Aorta (tissue), 5 donors: ENCODE measurements around the gene C17orf100. TPM values are rescaled to one million over a fixed set of nuclear protein-coding genes. Genes with fewer than 3 reads are reported as not detected.

Experiments
- ATAC-seq: fragments of 200-7000 bp; cut with Tn5 transposase; one replicate; pipeline ENCODE4 v1.9.1; 2022; ENCODE audit warnings: moderate library complexity; ENCODE audit not compliant: low FRiP score
- DNase-seq, 2 donors: peaks; one replicate each; pipeline ENCODE4 v3.0.0-alpha.2; 2020
- H3K27ac ChIP-seq, 2 donors: one replicate each; pipeline ENCODE4 v1.5.1; 2013; ENCODE audit warnings: low read length in 2 of 2, mild to moderate bottlenecking in 2 of 2, moderate library complexity in 2 of 2, control low read depth in 1 of 2, inconsistent platforms in 1 of 2, low read depth in 1 of 2
- H3K27me3 ChIP-seq, 2 donors: one replicate each; pipeline ENCODE4 v1.6.1; 2013; ENCODE audit warnings: control low read depth in 1 of 2, low read length in 1 of 2, mild to moderate bottlenecking in 1 of 2, moderate library complexity in 1 of 2; ENCODE audit not compliant: insufficient read depth in 2 of 2, control insufficient read depth in 1 of 2
- H3K36me3 ChIP-seq, 2 donors: one replicate each; pipeline ENCODE4 v1.6.1; 2013; ENCODE audit warnings: control low read depth in 1 of 2, low read length in 1 of 2, mild to moderate bottlenecking in 1 of 2; ENCODE audit not compliant: insufficient read depth in 2 of 2, control insufficient read depth in 1 of 2
- H3K4me1 ChIP-seq, 2 donors: one replicate each; pipeline ENCODE4 v1.6.1; 2013; ENCODE audit warnings: low read length in 2 of 2, control low read depth in 1 of 2, mild to moderate bottlenecking in 1 of 2, moderate library complexity in 1 of 2; ENCODE audit not compliant: insufficient read depth in 2 of 2, control insufficient read depth in 1 of 2
- H3K4me3 ChIP-seq, 2 donors: one replicate each; pipeline ENCODE4 v1.5.1; 2013; ENCODE audit warnings: low read length in 2 of 2, control low read depth in 1 of 2, mild to moderate bottlenecking in 1 of 2
- H3K9me3 ChIP-seq: one replicate; pipeline ENCODE4 v1.6.1; 2013; ENCODE audit warnings: mild to moderate bottlenecking, low read length; ENCODE audit not compliant: control insufficient read depth
- WGBS, 2 donors: extraction: QIAGEN DNeasy Blood & Tissue Kit; methylation state at CpG; one replicate each; pipeline ENCODE4 v1.1.7; 2013; 5-methylcytosine and 5-hydroxymethylcytosine counted together
- intact Hi-C, 2 donors: fragments of 100-400 bp; cut with DNase I; formaldehyde crosslinking; loops; one replicate each; pipeline versions ENCODE4 v1.14.2 to v1.15.0; 2022
- polyA plus RNA-seq, 2 donors: library from polyadenylated mRNA; stranded (reverse); fragments of 200-250 nt; gene quantifications; one replicate each; pipeline ENCODE4 v1.2.3, GENCODE V29; 2013
- total RNA-seq, 2 donors: library from RNA; stranded (reverse); fragmentation: NEBNext Ultra II Directional; extraction: Animal tissue kit (Norgen Biotek cat#: 25700); gene quantifications; one replicate each; pipeline ENCODE4 v1.2.1, GENCODE V29; 2021
- donor health status: healthy with polysubstance abuse.
- donor health status: Bipolar disorder and iron deficiency.
- donor health status: DM: no; HTN: no; CAD: no.
- donor health status: DM: no; HTN: no; CAD: no.
- donor health status: DM: yes; HTN: yes; CAD: no.

The C17orf100 gene
- total and polyA plus RNA-seq, 4 donors, result 1.0 to 1.5 (median 1.3) TPM

DNA sequence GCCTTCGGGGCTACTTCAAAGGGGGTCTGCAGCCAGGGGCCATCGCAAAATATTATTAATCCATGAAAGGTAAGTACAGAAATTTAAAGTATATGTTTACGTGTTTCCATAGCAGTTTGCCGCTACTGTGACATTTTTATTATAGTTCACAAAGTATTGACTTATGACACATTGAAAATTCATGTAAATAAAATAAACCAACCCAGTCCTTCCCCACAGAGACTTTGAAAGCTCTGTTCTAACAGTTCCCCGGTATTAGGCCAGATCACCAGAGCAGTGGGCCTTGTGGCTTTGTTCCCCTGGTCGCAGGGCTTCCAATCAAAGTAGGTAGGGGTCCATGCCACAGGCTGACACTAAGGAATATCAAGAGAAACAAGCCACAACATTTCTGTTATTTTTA, 24.9 kb upstream of the C17orf100 start:
- Histone ChIP-seq H3K9me3 (no peaks in the 10 kb centered on the region), H3K4me1 (no peaks in the 10 kb centered on the region), H3K27ac (no peak overlapping the region), H3K36me3 (peaks cover 0 to 5% of the 10 kb centered on the region in 2 donors), H3K4me3 (no peak overlapping the region), H3K27me3 (no peaks in the 10 kb centered on the region)
- intact Hi-C loops, result no loop called here
- DNase-seq, result no peak
- no peak for ATAC-seq
- WGBS, 2 donors, result 87 to 97% methylated on average over 6 of the region's 6 CpGs

DNA sequence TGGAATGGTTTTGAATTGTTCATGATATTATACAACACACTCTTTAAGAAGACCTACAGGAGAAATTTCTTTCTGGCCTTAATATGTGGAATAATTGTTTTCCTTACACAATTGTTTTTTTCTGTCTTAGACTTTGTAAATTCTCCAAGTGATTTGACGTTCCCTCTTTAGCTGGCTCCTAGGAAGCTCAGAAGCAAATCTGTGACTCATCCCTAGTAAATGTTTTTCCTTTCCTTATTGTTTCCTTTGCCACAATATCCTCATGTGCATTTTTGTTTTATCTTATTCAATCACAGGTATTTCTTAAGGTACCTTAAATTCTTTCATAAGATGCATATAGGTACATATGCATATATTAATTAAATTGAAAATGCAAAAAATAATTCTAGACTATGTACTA, 24.5 kb upstream of the C17orf100 start:
- H3K4me1 ChIP-seq, result no peaks in the 10 kb centered on the region
- ATAC-seq (no peak), DNase-seq (no peak)
- intact Hi-C loops, result no loop called here
- H3K9me3 ChIP-seq, result no peaks in the 10 kb centered on the region
- peaks cover 0 to 5% of the 10 kb centered on the region in 2 donors for H3K36me3 ChIP-seq
- H3K4me3 ChIP-seq, result no peak overlapping the region
- WGBS, 2 donors, result 40 to 41% methylated on average over 1 of the region's 1 CpG
- H3K27me3 ChIP-seq, result no peaks in the 10 kb centered on the region
- H3K27ac ChIP-seq, result no peak overlapping the region

DNA sequence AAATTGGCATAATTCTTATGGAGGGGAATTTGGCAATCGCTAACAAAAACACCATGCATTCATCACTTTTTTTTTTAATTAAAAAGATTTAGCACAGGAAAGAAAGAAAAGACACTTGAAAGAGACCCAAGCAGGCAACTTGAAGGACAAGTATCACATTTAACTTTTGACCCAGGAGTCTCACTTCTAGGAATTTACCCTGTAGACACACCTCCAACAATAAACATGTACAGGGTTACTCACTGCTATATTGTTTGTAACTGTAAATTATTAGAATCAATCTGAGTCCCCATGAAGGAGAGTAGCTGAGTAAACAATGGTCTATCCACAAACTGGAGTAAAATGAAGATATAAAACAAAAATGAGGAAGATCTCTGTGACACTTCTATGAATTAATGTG, 21.2 kb upstream of the C17orf100 start:
- Histone ChIP-seq H3K27me3 (no peaks in the 10 kb centered on the region), H3K27ac (no peak overlapping the region), H3K9me3 (no peaks in the 10 kb centered on the region), H3K4me1 (no peaks in the 10 kb centered on the region), H3K36me3 (peaks cover 0 to 3% of the 10 kb centered on the region in 2 donors), H3K4me3 (no peak overlapping the region)
- DNase-seq (no peak), ATAC-seq (no peak)
- 91 to 95% methylated on average over 1 of the region's 1 CpG for WGBS, 2 donors
- intact Hi-C loops, result loop anchor here in 1 of 2 donors (10.0 kb wide), 1 partner anchor 156 kb away; no protein-coding TSS in a partner anchor

DNA sequence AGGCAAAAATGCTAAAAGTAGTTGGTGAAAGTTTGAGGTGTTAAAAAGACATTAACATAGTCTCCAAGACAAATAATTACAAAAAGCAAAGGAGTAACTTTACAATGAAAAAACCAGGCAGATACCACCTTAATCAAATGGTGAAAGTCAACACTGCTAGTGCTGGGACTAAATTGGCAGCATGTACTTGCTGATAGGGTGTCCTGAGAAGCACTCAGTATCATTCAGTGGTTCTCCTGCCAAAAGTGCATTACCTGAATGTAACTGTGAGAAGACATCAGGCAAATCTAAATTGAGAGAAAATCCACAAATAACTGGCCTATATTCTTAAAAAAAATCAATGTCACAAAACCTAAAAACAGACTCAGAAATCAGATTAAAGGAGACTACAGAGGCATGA, 19.0 kb upstream of the C17orf100 start:
- Histone ChIP-seq H3K36me3 (peaks cover 0 to 1% of the 10 kb centered on the region in 2 donors), H3K27me3 (no peaks in the 10 kb centered on the region), H3K4me1 (no peaks in the 10 kb centered on the region), H3K9me3 (no peaks in the 10 kb centered on the region), H3K27ac (no peak overlapping the region), H3K4me3 (no peak overlapping the region)
- no peak for ATAC-seq
- intact Hi-C loops, result loop anchor here in 1 of 2 donors (10.0 kb wide), 1 partner anchor 158 kb away; no protein-coding TSS in a partner anchor
- no peak for DNase-seq

DNA sequence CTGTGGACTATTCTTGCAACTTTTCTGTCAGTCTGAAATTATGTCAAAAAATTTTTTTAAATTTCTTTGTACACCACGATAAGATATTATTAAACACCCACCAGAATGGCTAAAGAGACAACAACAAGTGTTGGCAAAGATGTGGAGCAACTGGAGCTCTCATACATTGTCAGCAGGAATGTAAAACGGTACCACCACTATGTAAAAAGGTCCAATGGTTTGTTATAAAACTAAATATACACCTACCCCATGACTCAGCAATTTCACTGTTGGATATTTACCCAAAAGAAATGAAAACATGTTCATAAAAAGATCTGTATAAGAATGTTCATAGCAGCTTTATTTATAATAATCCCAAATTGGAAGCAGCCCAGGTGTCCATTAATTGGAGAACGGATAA, 18.3 kb upstream of the C17orf100 start:
- WGBS, 2 donors, result 98 to 99% methylated on average over 3 of the region's 3 CpGs
- DNase-seq (no peak), ATAC-seq (no peak)
- Histone ChIP-seq H3K36me3 (no peaks in the 10 kb centered on the region), H3K9me3 (no peaks in the 10 kb centered on the region), H3K27ac (no peak overlapping the region), H3K4me1 (no peaks in the 10 kb centered on the region), H3K27me3 (no peaks in the 10 kb centered on the region), H3K4me3 (no peak overlapping the region)
- intact Hi-C loops, result loop anchor here in 1 of 2 donors (10.0 kb wide), 1 partner anchor 158 kb away; no protein-coding TSS in a partner anchor

DNA sequence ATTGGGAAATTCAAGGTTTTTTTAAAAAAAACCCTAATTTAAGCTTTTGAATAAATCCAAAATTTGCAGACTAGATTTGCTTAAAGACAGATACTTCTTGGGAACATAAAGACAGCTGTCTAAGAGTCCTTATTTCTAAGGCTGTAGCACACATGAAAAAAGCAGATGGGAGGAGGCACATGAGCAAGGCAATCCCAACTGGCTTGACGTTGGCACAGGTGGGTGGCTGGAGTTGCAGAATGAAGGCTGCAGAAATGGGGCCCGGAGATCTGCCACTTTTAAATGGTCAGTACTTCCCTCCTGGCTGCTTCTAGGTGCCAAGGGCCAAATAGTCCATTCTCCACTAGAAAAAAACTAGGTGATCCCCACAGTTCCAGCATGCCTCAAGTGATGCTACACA, 15.5 kb upstream of the C17orf100 start:
- DNase-seq (no peak), ATAC-seq (no peak)

DNA sequence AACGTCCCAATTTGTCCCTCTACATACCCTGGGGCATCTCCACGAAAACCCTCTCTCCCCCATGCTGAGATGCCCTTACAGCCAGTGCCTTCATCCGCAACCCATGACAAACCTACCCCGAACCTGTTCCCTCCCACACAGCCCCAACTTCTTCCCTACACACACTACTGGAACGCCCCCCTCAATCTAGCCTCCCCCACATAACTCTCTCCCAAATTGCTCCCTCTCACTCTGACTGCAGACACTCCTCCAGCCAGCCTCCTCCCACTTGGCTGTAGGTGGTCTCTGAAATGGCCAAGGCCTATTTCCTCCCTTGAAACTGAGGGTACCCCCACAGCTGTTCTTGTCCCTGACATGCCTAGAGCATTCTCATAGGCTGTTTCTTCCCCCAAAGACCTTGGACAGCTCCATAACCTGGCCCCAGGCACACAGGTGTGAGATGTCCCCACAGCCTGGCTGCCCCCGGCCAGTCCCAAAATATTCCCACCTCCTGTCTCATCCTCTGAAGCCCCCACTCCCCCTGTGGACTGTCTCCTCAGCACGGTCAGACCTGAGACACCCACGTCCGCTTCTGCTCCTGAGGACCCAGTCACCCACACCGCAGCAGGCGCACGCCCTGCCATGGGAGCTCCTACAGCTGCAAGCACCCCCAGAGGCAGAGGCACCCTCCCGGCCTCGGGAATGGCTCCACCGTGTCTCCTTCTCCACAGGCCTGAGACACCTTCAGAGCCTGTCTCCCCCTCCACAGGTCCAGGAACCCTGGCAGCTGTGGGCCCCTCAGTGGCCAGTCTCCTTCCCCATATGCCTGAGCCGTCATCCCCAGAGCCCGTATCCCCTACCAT, 14.7 kb upstream of the C17orf100 start:
- H3K27ac ChIP-seq, result no peak overlapping the region
- DNase-seq, result no peak
- H3K4me3 ChIP-seq, result no peak overlapping the region
- intact Hi-C loops, result loop anchor here in 1 of 2 donors (10.0 kb wide), 1 partner anchor 162 kb away; no protein-coding TSS in a partner anchor
- no peaks in the 10 kb centered on the region for H3K36me3 ChIP-seq
- H3K4me1 ChIP-seq, result no peaks in the 10 kb centered on the region
- H3K9me3 ChIP-seq, result no peaks in the 10 kb centered on the region
- WGBS, 2 donors, result 93 to 95% methylated on average over 17 of the region's 17 CpGs
- H3K27me3 ChIP-seq, result no peaks in the 10 kb centered on the region
- no peak for ATAC-seq

More for the DNA sequence above, 15.5 kb upstream of the C17orf100 start:
- Histone ChIP-seq H3K27me3 (no peaks in the 10 kb centered on the region), H3K27ac (no peak overlapping the region), H3K4me3 (no peak overlapping the region), H3K4me1 (no peaks in the 10 kb centered on the region), H3K36me3 (no peaks in the 10 kb centered on the region), H3K9me3 (no peaks in the 10 kb centered on the region)
- intact Hi-C loops, result loop anchor here in 1 of 2 donors (10.0 kb wide), 1 partner anchor 161 kb away; no protein-coding TSS in a partner anchor
- 75 to 80% methylated on average over 2 of the region's 2 CpGs for WGBS, 2 donors

DNA sequence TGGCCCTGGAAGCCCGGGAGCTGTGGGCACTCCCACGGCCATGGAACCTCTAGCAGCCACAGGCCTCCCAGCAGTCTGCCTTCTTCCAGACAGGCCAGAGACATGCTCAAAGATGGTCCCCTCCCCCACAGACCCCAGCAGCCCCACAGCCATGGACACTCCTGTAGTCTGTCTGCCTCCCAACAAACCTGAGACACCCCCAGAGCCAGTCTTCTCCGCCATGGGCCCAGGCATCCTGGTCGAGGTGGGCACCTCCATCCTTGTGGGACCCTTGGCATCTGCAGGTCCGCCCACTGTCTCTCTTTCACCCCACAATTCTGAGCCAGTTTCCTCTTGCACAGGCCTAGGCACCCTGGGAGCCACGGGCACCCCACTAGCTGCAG, 14.1 kb upstream of the C17orf100 start:
- intact Hi-C loops, result loop anchor here in 1 of 2 donors (10.0 kb wide), 1 partner anchor 163 kb away; no protein-coding TSS in a partner anchor
- no peaks in the 10 kb centered on the region for H3K27me3 ChIP-seq
- ATAC-seq (no peak), DNase-seq (no peak)
- no peak overlapping the region for H3K27ac ChIP-seq
- H3K4me1 ChIP-seq, result no peaks in the 10 kb centered on the region
- H3K9me3 ChIP-seq, result no peaks in the 10 kb centered on the region
- WGBS, 2 donors, result 95 to 99% methylated on average over 6 of the region's 6 CpGs
- no peaks in the 10 kb centered on the region for H3K36me3 ChIP-seq
- H3K4me3 ChIP-seq, result no peak overlapping the region
